GM04504 (cell line): Measurements from ENCODE around the gene PAK4.
"Not testable (repeated sequence)": the region's sequence is repeated elsewhere in the genome, so short reads cannot be mapped to it uniquely, and the experiment has no call there.

Experiments used
- DNase-seq: peaks from one replicate; pipeline ENCODE4 v3.0.0-alpha.2; 2012; ENCODE audit warnings: low read depth

The PAK4 gene

GRCh38 chr19:39125554-39126311, at the start of gene PAK4:
Gene PAK4, plus strand, starts transcription at chr19:39125786. Its CDS starts 43,768 bp downstream, at chr19:39169554.
- peak; percentile 95 for DNase-seq

GRCh38 chr19:39077323-39077722, 48.3 kb upstream of the PAK4 start:
- no peak for DNase-seq

DNA sequence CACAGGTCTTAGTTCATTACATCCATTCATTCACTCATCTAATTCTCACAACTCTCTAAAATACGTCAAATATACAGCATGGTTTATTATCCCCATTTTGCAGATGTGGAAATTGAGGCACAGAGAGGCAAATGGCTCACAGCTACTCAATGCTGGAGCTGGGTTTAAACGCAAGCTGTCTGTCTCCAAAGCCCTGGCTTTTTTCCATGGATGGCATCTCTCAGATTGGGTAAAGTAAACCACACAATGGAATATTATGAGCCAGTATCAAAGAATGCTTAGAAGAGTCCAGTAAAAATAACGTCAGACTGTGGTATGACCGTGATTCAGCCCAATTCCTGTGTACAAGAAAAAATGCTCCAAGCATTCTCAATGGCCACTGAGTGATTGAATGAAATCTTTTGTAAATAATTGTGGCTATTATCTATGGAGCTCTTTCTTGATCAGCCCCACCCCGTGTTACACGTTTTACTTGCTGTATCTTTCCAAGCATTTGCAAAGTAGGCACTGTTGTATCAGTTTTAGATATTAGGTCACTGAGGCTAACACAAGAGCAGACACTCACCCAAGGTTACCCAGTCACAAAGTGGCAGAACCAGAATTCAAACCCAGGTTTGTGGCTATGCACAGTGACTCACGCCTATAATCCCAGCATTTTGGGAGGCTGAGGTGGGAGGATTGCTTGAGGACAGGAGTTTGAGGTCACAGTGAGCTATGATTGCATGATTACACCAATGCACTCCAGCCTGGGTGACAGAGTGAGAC, 47.0 kb upstream of the PAK4 start:
- DNase-seq, result peak; percentile 87

DNA sequence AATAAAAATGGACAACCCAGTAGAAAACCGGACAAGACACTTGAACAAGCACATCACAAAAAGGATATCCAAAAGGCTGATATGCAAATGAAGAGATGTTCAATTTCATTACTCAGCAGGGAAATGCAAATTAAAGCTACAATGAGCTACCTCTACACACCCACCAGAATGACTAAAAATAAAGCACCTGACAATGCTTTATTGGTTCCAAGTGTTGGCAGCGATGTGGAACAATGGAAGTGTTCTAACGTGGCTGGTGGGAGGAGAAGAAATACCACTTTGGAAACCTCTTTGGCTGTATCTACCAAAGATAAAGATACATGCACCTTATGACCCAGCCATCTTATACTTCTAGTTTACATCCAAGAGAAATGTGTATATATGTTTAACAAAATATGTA, 45.2 kb upstream of the PAK4 start:
- no peak for DNase-seq

GRCh38 chr19:39082167-39082566, 43.4 kb upstream of the PAK4 start:
- no peak for DNase-seq

DNA sequence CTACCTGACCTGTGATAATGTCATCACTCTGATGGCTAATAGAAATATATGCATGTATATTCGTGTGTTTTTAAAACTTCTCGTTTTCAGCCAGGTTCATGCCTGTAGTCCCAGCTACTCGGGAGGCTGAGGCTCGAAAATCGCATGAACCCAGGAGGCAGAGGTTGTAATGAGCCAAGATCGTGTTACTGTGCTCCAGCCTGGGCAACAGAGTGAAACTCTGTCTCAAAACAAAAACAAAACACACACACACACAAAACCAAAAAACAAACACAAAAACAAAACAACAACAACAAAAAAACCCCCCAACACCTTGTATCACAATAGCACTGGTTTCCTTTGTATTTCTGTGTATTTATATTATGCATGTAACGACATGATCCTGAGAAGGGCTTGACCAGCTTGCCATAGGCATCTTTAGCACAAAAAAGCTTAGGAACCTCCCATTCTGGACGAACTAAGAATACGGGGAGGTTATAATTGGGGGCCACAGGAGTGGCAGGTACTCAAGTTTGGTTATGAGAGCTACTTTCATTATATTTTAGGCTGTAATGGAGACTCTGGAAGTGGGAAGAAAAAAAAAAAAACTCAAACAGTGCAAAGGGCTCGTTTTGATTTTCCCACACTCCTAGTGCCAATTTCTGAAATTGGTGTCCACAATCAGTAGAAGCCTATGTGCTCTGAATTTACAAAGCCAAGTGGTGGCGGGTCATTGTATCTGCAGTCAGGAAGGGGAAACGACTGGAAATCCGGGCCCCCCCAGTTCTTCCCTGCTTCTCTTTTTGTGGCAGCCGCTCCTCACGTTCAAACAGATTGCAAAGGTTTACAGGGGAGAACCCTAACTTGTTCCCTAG, 42.6 kb upstream of the PAK4 start:
- no peak for DNase-seq

- DNase-seq, result no peak
Observed at GRCh38 chr19:39083599-39083982, 42.0 kb upstream of the PAK4 start.

DNA sequence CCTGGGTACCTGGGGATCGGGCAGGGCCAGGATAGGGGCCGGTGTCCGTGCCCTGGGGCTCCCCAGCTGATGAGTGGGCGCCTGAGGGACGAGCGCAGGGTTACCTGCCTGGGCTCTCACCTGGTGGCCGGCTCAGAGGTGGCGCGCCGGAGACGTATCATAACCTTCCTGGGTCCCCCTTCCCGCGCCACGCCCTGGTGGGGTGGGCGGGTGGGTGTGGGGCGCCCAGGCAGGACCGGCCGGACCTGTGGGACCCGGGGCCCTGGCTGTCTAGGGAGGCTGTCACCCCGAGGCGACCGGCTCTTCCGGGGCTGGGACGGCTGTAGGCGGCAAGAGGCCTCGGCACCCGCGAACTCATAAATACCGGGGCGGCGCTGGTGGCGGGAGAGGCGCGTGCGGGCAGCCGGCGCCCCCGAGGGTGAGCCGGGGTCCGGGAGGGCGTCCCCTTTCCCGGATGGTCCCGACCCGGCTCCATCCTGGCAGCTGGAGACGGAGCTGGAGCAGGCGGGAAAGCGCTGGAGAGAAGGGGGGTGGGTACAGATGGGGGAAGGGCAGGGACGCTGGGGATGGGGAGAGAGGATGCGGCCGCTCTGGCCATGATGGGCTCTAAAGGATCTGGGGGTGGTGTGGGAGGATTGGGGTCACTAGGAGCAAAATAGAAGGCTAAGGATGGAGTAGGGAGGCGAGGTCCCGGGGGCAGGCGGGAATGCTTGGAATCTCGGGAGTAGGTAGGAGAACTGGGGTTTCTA, 41.4 kb upstream of the PAK4 start, which contains the start of gene ACP7:
Gene ACP7 (plus strand): TSS at position 386 of the 749 bp plus-strand sequence. CDS start 902 bp downstream, outside the sequence.
- DNase-seq, result no peak

DNA sequence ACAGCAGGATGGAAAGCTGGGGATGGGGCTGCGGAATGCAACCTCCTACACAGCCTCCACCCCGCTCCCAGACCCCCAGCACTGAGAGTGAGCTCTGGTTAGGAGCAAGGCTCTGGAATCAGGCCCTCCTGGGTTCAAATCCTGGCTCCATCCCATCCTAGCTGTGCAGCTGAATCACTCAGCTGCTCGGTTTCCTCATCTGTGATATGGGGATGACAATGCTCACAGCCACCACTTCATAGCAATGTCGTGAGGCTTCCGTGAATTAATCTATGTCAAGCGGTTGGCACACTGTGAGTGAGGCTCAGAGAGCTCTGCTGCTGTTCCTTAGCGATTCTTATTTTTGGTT, 40.9 kb upstream of the PAK4 start:
- no peak for DNase-seq

DNA sequence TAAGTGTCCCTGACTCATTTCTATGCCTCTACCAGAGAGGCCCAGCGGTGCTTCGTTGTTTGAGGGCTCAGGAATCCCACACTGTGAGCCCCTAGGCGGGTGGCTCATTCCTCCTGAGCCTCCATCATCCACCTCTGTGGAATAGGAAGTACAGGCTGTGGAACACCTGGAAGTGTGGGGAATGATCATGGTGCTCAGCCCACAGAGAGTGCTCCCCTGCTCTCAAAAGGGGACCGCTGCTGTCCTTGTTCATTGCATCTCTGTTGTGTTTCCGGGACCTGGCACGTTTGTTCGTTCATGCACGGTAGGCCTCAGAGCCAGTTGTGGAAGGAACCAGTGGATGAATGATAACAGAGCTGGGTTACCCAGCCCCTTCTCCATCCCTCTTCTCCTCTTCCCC, 40.2 kb upstream of the PAK4 start:
- DNase-seq, result no peak

GRCh38 chr19:39086386-39086785, 39.2 kb upstream of the PAK4 start:
- no peak for DNase-seq

GRCh38 chr19:39087907-39088686, 37.5 kb upstream of the PAK4 start:
- DNase-seq, result no peak

DNA sequence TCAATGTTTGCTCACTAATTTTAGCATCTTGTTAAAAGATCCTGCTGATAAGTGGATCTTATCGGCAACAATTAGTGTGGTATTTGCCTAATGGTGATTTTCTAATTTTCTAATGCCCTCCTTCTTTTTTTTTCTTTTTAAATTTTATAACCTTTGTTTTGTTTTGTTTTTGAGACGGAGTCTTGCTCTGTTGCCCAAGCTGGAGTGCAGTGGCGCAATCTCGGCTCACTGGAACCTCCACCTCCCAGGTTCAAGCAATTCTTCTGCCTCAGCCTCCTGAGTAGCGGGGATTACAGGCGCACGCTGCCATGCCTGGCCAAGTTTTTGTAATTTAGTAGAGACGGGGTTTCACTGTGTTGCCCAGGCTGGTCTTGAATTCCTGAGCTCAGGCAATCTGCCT, 35.6 kb upstream of the PAK4 start:
- not testable (repeated sequence) for DNase-seq

GRCh38 chr19:39090881-39091280, 34.7 kb upstream of the PAK4 start:
- no peak for DNase-seq

- not testable (repeated sequence) for DNase-seq
Observed at GRCh38 chr19:39095799-39096540, 29.6 kb upstream of the PAK4 start.

GRCh38 chr19:39097299-39097698, 28.3 kb upstream of the PAK4 start:
- DNase-seq, result no peak

GRCh38 chr19:39097721-39098120, 27.9 kb upstream of the PAK4 start:
- no peak for DNase-seq

DNA sequence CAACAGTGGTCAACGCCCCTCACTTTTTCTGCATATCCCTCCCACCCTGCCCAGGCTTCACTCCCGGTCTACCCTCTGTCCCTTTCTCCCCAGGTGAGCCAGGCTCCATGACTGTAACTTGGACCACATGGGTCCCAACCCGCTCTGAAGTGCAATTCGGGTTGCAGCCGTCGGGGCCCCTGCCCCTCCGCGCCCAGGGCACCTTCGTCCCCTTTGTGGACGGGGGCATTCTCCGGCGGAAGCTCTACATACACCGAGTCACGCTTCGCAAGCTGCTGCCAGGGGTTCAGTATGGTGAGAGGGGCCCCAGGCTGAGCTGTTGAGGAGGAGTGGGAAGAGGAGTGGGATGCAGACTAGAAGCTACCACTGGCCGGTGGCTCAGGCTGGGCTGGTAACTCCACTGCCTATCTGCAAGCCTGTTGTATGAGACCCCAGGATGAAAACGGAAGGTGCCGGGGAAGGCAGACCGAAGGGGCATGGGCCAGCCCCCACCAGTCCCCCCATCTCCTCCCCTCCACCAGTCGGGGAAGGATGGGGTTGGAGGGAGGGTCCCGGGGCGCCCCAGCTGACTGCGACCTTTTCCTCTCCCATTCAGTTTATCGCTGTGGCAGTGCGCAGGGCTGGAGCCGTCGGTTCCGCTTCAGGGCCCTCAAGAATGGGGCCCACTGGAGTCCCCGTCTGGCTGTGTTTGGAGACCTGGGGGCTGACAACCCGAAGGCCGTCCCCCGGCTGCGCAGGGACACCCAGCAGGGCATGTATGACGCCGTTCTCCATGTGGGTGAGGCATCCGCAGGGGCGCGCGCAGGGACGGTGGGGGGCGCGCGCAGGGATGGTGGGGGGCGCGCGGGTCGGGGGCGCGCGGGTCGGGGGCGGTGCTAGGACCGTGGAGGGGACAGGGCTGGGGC, 27.0 kb upstream of the PAK4 start:
- DNase-seq, result no peak

DNA sequence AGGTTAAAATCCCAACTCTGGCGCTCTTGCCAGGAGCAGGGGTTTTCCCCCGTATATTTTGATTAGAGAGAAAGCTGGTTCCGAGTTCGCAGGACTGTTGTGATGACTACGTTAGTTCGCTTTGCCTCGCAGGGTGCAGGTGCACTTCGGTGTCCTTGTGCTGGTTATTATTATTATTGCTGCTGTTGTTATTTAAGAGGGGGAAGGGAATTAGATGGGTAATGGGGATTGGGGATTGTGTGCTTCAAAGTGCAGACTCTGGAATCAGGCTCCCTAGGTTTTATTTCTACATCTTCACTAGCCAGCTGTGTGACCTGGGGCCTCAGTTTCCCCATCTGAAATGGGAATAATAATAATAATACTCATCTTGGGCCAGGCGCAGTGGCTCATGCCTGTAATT, 26.2 kb upstream of the PAK4 start:
- no peak for DNase-seq
